ENCODE results near the gene CCBE1. TPM values are rescaled to one million over a fixed set of nuclear protein-coding genes. Genes with fewer than 3 reads are reported as not detected.
"Not testable (repeated sequence)": the region's sequence is repeated elsewhere in the genome, so short reads cannot be mapped to it uniquely, and the experiment has no call there.

The CCBE1 gene
- total and polyA plus RNA-seq, 4 donors, result 3.4 to 59.0 (median 21.9) TPM

DNA sequence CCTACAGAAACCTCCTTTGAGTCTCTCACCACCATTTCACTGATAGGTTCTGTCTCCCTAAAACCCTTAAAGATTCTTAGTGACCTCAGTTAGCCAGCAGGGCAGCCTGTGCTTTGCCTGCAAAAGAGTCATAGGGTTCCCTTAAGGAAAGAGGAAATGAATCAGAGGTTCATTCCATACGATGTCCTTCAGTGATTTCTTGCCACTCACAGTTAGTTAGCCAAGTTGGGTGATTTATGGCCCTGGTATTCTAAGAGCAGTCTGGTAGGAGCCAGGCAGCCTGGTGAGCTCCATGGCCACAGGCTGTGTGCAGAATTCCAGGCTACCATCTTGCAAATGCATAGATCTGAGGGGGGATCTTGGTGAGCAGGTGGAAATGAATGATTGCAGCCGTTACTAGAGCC, 18.7 kb upstream of the CCBE1 start:
- no peak overlapping the region for H3K4me3 ChIP-seq
- ATAC-seq (ENCODE audit: insufficient read depth, low FRiP score) (no peak), DNase-seq (no peak)
- WGBS, 2 donors, result 42 to 47% methylated on average over 2 of the region's 2 CpGs
- no peaks in the 10 kb centered on the region for H3K36me3 ChIP-seq (ENCODE audit: control insufficient read depth in 4 of 4, insufficient read depth in 4 of 4, low read length in 4 of 4)
- no peaks in the 10 kb centered on the region for H3K27me3 ChIP-seq (ENCODE audit: control insufficient read depth in 3 of 3, insufficient read depth in 3 of 3, low read length in 2 of 3)
- TF ChIP-seq, protein P1, sequence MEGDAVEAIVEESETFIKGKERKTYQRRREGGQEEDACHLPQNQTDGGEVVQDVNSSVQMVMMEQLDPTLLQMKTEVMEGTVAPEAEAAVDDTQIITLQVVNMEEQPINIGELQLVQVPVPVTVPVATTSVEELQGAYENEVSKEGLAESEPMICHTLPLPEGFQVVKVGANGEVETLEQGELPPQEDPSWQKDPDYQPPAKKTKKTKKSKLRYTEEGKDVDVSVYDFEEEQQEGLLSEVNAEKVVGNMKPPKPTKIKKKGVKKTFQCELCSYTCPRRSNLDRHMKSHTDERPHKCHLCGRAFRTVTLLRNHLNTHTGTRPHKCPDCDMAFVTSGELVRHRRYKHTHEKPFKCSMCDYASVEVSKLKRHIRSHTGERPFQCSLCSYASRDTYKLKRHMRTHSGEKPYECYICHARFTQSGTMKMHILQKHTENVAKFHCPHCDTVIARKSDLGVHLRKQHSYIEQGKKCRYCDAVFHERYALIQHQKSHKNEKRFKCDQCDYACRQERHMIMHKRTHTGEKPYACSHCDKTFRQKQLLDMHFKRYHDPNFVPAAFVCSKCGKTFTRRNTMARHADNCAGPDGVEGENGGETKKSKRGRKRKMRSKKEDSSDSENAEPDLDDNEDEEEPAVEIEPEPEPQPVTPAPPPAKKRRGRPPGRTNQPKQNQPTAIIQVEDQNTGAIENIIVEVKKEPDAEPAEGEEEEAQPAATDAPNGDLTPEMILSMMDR (IDR thresholded peaks at IDR 0.05; ENCODE audit: control extremely low read depth, extremely low read depth), result no peak
- no peaks in the 10 kb centered on the region for H3K9me3 ChIP-seq (ENCODE audit: control insufficient read depth in 4 of 4, insufficient read depth in 3 of 4, low read length in 3 of 4)
- H3K9ac ChIP-seq (ENCODE audit: insufficient read depth in 1 of 2, low read length in 2 of 2), result no peak overlapping the region
- no peak overlapping the region for H3K27ac ChIP-seq (ENCODE audit: low read depth in 1 of 2, low read length in 1 of 2)
- peaks cover 0 to 22% (median 4%) of the 10 kb centered on the region in 5 donors for H3K4me1 ChIP-seq (ENCODE audit: control insufficient read depth in 5 of 5, insufficient read depth in 5 of 5, low read length in 5 of 5)

DNA sequence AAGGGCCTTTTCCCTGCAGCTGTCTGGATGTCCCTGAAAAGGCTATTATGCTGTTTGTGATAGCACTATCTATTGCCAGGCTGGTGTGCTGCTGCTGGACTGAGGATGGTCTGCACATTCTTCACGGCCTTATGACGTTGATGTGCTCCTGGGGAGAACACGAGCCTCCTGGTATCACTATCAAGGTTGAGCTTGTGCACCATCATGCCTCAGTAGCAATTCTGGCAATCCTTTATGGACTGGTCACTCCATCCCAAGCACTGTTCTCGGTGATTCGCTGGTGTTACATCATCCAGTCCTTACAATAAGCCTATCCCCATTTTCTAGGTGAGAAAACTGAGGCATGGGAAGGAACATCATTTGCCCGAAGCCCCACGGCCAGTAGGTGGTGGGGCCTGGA, 18.2 kb upstream of the CCBE1 start:
- peaks cover 0 to 22% (median 4%) of the 10 kb centered on the region in 5 donors for H3K4me1 ChIP-seq (ENCODE audit: control insufficient read depth in 5 of 5, insufficient read depth in 5 of 5, low read length in 5 of 5)
- 89 to 95% methylated on average over 7 of the region's 7 CpGs for WGBS, 2 donors
- DNase-seq, result no peak
- no peaks in the 10 kb centered on the region for H3K36me3 ChIP-seq (ENCODE audit: control insufficient read depth in 4 of 4, insufficient read depth in 4 of 4, low read length in 4 of 4)
- TF ChIP-seq, protein P1 (IDR thresholded peaks at IDR 0.05; ENCODE audit: control extremely low read depth, extremely low read depth), result no peak
- no peak for ATAC-seq (ENCODE audit: insufficient read depth, low FRiP score)
- H3K27ac ChIP-seq (ENCODE audit: low read depth in 1 of 2, low read length in 1 of 2), result no peak overlapping the region
- H3K27me3 ChIP-seq (ENCODE audit: control insufficient read depth in 3 of 3, insufficient read depth in 3 of 3, low read length in 2 of 3), result no peaks in the 10 kb centered on the region
- H3K9me3 ChIP-seq (ENCODE audit: control insufficient read depth in 4 of 4, insufficient read depth in 3 of 4, low read length in 3 of 4), result no peaks in the 10 kb centered on the region
- no peak overlapping the region for H3K9ac ChIP-seq (ENCODE audit: insufficient read depth in 1 of 2, low read length in 2 of 2)
- H3K4me3 ChIP-seq, result no peak overlapping the region

DNA sequence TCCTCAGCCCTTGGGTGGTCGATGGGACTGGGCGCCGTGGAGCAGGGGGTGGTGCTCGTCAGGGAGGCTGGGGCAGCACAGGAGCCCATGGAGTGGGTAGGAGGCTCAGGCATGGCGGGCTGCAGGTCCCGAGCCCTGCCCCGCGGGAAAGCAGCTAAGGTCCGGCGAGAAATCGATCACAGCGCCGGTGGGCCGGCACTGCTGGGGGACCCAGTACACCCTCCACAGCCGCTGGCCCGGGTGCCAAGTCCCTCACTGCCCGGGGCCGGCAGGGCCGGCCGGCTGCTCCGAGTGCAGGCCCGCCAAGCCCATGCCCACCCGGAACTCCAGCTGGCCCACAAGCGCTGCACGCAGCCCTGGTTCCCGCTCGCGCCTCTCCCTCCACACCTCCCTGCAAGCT, 16.9 kb upstream of the CCBE1 start:
- H3K27ac ChIP-seq (ENCODE audit: low read depth in 1 of 2, low read length in 1 of 2); H3K4me3 ChIP-seq; DNase-seq; H3K9ac ChIP-seq (ENCODE audit: insufficient read depth in 1 of 2, low read length in 2 of 2); H3K36me3 ChIP-seq (ENCODE audit: control insufficient read depth in 4 of 4, insufficient read depth in 4 of 4, low read length in 4 of 4); H3K27me3 ChIP-seq (ENCODE audit: control insufficient read depth in 3 of 3, insufficient read depth in 3 of 3, low read length in 2 of 3); ATAC-seq (ENCODE audit: insufficient read depth, low FRiP score); H3K9me3 ChIP-seq (ENCODE audit: control insufficient read depth in 4 of 4, insufficient read depth in 3 of 4, low read length in 3 of 4): not testable (repeated sequence)
- whole genome bisulfite sequencing, 2 donors, result 93 to 96% methylated on average over 17 to 28 of the region's 28 CpGs
- H3K4me1 ChIP-seq (ENCODE audit: control insufficient read depth in 5 of 5, insufficient read depth in 5 of 5, low read length in 5 of 5), result peaks cover 0 to 16% (median 0%) of the 10 kb centered on the region in 5 donors

DNA sequence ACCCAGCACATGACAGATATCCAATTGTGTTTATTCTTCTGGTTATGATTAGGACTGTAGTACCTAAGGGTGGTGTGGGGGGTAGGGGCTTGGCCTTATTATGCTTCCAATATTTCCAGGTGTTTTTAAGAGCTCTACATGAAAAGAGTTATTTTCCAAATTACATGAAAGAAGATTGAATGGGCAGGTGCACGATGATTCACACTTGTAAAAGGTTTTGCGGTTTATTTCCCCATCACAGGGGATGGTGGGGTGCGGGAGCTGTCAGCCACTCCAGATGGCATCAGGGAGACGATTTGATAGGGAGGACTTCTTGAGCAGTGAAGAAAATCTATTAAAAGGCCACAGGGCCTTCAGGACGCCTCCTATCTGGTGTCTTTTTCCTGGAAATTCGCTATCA, 15.1 kb upstream of the CCBE1 start:
- H3K4me3 ChIP-seq, result no peak overlapping the region
- ATAC-seq (ENCODE audit: insufficient read depth, low FRiP score) (no peak), DNase-seq (no peak)
- no peak overlapping the region for H3K27ac ChIP-seq (ENCODE audit: low read depth in 1 of 2, low read length in 1 of 2)
- 84 to 87% methylated on average over 6 of the region's 6 CpGs for WGBS, 2 donors
- no peak overlapping the region for H3K9ac ChIP-seq (ENCODE audit: insufficient read depth in 1 of 2, low read length in 2 of 2)
- H3K27me3 ChIP-seq (ENCODE audit: control insufficient read depth in 3 of 3, insufficient read depth in 3 of 3, low read length in 2 of 3), result no peaks in the 10 kb centered on the region
- no peaks in the 10 kb centered on the region for H3K9me3 ChIP-seq (ENCODE audit: control insufficient read depth in 4 of 4, insufficient read depth in 3 of 4, low read length in 3 of 4)
- peaks cover 0 to 5% (median 0%) of the 10 kb centered on the region in 5 donors for H3K4me1 ChIP-seq (ENCODE audit: control insufficient read depth in 5 of 5, insufficient read depth in 5 of 5, low read length in 5 of 5)
- TF ChIP-seq, protein P1 (IDR thresholded peaks at IDR 0.05; ENCODE audit: control extremely low read depth, extremely low read depth), result no peak
- no peaks in the 10 kb centered on the region for H3K36me3 ChIP-seq (ENCODE audit: control insufficient read depth in 4 of 4, insufficient read depth in 4 of 4, low read length in 4 of 4)
